Activated CD8-positive, alpha-beta memory T cell treated with anti-CD3 and anti-CD28 coated beads, Interleukin-2, amount 50 U/mL, for 4 hours (primary cell): ENCODE data around the gene IQCH.

Source experiments
- DNase-seq: peaks from one replicate; pipeline ENCODE4 v3.0.0-alpha.2; 2020

The IQCH gene

DNA sequence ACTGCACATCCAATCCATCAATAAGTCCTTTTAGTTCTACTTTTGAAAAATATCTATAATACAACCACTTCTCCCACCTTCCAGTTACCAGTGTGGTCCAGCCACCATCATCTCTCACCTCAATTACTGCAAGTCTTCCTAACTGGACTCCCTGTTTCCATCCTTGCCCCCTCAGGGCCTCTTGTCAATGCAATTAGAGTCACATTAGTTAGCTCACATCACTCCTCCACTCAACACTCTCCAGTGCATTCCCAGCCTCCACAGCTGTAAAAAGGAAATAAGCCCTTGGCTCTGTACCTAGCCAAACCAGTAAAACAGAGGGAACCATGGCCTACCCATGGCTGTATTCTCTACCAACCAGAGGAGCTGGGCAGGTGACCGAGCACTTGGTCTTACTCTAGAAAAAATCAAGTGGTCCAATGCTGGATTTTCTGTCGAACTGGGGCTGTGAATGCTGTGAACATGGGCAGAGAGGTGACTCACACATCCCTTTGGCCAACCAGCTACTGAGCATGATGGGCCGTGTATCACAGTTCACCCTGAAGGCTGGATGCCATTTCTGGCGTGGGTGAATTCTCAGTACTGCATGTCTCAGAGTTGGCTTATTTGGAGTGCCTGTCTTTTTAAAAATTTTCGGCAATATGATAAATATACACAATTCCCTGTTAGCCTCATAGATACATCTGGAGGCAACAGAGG, 203.9 kb downstream of the IQCH start:
- no peak for DNase-seq

DNA sequence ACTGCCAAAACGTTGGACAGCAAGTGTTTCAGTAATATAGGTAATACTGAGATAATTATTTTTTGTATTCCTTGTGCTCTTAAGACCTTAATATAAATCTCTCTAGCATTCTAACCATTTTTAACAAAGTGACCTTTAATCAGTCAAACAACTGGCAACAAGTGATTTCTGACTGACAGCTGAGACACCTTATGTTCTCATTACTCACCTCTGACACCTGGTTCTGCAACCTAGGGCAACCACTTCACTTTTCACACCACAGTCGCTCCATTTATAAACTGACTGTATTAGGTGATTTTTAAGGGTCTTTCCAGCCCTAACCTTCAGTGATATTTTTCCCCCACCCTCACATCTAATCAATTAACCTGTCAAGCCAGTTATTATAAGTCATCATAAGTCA, 205.9 kb downstream of the IQCH start:
- DNase-seq = no peak

DNA sequence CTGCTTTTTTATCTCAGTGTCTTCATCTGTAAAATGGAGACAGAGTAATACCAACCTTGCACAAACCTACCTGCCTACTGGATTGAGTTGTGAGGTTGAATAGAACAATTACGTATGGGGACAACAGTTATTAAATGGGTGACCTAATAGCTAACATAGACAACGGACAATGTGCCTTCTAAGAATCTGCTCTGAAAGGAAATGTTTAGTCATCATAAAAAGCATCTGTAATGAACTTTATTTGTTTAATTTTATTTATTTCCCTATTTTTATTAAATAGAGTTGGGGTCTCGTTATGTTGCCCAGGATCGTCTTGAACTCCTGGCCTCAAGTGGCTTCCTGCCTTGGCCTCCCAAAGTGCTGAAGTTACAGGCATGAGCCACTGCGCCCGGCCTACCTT, 207.1 kb downstream of the IQCH start:
- DNase-seq = no peak

DNA sequence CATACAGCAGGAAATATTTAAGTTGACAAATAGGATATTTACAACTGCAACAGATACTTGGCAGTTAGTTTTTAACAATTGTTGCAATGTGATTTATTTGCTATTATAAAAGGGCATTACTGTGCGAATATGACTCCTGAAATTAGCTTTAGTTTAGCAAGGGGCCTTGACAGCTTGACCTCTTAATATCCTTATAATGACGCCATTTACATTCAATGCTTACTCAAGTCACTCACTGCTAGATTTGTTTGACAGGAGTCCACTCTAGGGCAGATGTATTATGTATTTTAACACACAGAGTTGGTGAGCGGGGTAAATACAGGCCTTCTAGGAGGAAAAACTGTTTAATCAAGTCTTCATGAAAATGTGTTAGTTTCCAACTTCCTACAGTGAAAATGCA, 208.3 kb downstream of the IQCH start:
- DNase-seq = no peak

DNA sequence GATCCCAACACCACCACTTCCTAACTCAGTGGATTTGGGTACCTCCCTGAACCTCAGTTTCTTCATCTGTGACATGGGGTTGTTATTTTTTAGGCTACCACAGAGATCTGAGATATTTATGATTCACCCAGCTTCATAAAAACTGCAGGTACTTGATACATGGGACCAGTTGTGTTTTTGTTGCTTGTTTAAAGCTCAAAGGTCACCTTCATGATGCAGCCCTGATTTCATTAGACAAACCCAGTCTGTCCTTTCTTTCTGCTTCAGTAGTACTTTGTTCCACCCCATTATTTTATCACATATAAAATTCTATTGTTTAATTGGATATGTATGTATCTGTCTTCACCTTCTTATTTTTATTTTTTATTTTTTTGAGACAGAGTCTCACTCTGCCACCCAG, 208.9 kb downstream of the IQCH start:
- DNase-seq = no peak

DNA sequence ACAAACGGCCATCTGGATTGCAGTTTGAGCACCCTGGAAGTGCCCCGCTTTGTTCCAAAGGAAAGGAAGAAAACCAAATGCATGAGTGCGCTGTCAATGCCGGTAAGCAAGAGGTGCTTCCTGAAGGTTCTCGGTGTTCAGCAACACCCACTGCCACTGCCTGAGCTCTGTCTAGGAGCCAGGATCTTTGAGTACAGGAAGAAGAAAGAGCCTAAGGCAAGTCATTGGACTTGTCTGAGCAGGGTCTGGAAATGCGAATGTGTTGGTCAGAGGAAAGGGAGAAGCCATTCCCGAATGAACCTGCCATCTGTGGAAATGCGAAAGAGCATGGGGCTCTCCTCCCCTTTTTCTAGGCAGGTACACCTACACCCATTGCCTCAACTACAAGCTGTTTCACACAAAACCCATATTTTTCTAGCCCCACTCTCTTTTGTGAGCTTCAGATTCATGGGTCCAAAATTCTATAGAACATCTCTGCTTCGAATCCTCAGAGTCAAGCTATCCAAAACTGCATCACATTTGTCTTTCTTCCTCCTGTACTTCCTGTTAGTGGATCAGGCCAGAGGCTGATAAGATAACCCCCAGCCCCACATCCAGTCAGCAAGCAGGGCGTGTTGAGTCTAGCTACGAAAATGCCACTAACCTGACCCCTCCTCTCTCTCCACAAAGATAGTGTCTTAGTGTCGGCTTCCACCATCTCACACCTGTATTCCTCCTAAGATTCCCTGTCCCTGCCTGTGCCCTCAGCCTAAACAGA, 210.8 kb downstream of the IQCH start:
- no peak for DNase-seq

DNA sequence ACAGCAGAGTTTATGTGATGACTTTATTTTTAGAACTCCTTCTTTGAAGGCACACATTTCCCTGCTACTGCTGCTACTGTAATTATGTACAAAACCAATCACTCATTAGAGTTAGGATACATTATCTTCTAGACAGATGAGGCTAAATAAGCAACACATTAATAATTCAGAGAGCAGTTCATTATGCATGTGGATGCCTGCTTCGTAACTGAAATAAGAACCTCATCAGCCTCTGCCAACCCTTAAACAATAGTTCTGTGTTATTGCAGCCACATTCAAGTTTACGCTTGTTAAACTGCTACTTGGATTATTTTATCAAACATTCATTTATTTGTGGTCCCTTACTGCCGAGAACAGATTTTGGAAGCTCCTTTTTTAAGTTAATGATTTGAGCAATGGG, 213.8 kb downstream of the IQCH start:
- DNase-seq = no peak

DNA sequence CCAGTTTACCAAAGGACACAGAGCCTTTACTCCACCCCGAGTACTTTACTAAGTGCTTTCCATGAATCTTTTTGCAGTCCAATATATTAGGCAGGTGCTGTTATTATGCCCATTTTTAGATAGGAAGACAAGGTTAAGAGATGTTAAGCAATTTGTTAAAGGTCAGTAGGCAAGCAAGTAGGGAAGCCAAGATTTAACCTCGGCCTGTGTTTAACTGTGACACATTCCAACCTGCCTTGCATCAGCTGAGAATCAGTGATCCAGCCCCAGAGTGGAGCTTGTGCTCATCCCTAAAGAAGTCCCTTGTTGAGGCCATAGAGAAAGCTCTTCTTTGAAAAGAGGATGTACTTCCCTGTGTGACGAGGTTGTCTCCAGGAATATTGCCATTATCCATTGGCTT, 215.1 kb downstream of the IQCH start:
- no peak for DNase-seq

DNA sequence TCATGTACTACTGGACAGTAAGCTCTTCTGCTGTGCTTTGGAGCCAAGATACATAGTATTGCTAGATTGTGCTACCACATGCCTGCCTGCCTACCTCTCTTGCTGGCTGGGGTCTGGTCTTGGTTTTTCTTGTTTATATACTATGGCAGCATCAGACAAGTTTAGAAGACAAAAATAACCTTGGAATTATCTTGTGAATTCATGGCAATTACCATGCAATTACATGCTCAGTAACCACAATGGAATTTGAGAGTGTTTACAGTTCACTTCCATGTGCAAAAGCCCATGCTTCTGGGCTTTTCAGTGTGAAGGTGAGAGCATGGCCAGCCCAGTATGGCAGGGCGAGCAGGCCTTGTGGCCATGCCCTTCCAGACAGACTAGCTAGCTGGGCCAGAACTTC, 218.4 kb downstream of the IQCH start:
- DNase-seq = no peak

DNA sequence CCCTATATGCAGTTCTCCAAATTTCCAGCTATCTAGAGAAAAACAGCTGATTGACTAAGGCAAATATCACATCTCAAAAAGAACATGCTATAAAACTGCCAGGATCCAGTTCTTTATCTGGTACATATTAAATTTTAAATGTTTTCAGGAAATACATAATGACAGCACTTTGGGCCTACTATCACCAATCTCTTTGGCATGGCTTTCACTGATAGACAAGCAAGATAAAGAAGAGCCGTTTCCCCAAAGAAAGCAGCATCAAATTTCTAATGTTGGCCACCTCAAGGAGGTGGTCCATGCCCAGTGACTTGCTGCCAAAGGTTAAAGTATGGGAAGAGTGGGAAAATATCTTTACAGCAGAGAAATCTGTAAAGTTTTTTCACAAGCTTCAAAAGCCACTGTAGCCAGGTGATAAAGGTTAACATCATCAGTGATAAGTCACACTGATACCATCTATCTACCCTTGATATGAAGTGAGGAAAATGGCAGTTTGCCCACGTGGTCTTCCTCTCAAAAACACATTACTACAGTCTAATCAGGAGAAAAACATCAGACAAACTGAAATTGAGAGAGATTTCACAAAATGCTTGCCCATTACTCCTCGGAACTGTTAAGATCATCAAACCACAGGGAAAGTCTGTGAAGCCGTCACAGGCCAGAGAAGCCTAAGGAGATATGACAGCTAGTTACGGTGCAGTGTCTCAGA, 220.0 kb downstream of the IQCH start:
- no peak for DNase-seq

DNA sequence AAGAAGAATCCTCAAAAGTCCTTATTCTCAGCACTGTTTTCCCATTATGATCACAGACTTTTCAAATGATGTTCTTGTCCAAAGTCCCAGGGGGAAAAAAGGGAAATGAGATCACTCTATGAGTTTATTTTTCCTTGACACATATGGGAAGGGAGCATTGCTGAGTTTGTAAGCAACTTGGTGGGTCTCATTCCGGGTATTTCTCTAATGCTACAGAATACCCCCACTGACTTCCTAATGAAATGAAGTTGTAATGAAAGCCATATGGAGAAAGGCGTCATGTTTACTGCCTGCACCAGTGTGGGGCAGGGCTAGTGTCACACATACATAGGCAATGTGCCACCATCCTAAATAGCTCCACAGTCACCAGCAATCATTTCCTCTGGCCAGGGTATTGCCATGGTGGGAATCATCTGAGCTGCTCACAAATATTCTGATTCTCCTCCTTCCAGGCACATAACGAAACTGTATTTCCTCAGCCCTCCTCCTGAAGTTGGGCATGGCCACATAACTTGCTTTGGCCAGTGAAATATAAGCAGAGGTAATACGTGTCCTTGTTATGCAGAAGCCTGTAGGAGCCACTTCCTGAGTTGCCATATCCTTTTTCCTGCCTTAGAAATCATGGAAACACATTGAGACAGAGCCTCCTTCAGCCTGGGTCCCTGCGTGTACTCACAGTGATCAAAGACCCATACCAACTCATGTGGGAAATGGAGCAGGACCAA, 225.4 kb downstream of the IQCH start:
- no peak for DNase-seq

DNA sequence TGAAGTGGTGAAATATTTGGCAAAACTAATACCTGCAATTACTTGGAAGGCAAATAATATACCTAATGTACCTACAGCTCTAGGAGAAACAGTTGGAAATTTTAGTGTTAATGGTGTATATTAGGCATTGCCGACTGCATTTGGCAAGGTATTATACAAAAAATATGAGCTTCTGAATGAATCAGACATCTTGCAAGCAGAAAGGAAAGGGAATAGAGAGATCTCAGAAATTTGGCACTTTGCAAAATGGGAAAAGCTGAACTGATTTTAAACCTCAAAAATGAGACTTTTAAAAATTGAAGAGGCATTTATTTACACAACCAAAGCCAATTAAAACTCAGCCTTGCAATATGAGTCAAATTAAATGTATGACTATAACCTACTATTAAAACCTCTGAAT, 226.2 kb downstream of the IQCH start:
- DNase-seq = no peak

DNA sequence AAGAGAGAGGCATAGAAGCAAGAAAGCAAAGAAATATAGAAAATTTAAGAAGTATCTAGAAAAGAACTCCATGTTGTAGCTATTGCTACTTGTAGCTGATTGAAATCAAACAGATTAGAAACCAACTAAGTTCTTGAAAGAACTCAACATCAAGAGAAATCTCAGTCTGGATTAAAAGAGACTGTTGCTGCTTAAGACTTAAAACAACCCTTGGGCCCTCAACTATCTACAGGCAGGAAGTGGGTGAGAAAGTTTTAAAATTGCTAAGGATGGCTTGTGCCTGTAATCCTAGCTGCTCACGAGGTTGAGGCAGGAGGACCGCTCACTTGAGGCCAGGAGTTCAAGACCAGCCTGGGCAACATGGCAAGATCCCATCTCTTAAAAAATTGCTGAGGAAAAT, 227.1 kb downstream of the IQCH start:
- no peak for DNase-seq

DNA sequence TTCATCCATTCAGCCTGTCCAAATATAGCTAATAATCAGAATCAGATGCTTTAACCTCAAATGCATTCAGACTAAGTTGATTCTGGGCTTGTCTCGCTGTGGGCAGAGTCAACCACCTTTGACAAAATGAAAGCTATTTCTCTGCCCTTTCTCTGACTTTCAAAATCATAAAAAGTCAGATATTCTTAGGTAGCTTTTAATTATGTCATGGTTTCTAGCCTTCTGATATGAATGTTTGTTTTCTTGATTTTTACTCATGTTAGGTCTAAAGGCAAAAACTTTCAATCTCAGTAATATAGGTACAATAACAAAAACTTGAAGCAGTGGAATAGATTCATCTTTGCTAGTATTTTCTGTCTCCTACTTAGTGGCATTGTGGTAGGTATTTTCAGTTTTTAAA, 241.0 kb downstream of the IQCH start:
- DNase-seq = no peak

DNA sequence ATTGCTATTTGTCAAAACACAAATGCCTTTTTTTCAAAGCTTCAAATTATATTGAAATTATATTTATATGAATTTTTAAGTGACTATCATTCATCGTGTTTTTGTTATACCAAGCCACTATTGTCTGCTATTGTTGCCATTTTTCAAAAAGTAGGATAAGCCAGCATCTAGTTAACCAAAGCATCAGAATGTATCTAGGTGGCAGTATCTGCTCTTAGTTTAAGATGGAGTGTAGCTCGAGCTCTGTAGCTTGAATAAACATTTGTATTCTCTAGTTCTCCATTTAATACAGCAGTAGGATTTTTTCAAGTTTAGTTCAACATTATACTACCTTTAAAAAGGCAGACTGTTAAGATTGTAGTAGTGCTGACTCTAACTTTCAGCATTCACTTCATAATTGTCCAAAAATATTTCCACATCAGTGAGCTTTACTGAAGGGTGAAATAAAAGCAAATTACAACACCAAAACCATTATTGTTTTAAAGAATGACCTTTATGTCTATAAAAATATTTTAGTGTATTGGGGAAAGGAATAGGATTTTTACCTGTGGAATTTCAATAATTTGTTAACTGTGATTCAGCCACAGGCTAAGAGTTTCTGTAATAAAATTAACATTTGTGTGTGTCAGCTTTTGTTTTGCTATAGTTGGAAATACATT, 246.7 kb downstream of the IQCH start:
- DNase-seq = no peak

DNA sequence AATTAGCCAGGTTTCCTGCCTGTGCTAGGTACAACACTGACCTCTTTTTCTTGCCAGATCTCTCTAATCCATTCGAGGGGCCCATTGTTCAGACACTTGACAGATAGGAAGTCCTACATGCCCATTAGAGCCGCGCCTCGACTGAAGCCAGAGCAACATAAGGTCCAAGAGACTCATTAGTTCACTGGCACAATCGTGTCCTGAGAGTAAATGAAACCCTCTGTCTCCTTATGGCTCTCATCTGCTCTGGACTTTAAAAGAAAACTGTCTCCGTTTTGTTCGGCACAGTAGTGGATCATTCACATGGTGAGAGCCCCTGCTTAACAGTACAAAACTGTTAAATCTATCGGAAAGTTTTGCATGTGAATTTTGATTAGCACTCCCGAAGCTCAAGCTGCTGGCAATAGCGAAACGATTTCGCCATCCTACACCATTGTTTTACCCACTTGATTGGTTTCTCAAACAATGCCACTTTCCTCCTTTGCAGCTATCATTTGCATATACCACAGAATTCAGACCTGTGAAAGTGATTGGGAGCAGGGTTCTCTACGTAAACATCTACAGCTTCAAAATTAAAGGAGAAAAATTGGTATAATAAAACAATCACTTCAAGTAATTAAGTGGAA, 247.4 kb downstream of the IQCH start:
- no peak for DNase-seq

DNA sequence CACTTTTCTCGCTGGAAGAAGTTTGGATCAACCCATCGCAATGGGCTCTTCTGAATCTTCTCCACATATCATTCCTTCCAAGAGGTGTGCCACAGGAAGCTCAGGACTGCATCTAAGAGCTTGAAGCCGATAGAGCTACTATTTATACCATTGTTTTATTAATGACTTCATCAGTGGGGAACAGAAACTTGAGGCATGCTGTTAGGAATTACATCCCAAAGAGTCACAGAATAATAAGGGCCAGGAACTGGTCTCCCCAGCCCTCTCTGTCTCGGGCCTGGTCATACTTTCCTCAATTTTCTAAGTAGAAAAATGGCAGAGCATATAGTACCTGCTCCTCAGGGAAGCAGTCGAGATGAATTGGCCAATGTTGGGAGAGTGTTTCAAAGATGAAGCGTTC, 249.5 kb downstream of the IQCH start:
- DNase-seq = no peak

DNA sequence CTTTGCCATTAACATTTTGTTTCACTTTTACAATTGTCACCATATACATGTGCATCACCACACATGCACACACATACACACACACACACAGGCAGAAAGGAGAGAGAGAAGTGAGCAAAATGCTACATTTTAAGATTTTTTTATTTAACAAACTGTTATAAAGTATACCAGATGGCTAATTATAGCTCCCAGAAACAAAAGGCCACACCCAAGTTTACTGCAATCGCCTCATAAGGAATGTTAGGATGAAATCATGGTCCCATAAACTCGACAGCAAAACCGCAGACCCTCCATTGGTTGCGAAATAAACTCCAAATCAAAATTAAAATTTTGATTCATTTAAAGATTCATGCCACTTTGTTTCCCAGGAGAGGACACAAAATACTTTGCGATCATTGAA, 250.2 kb downstream of the IQCH start:
- no peak for DNase-seq

DNA sequence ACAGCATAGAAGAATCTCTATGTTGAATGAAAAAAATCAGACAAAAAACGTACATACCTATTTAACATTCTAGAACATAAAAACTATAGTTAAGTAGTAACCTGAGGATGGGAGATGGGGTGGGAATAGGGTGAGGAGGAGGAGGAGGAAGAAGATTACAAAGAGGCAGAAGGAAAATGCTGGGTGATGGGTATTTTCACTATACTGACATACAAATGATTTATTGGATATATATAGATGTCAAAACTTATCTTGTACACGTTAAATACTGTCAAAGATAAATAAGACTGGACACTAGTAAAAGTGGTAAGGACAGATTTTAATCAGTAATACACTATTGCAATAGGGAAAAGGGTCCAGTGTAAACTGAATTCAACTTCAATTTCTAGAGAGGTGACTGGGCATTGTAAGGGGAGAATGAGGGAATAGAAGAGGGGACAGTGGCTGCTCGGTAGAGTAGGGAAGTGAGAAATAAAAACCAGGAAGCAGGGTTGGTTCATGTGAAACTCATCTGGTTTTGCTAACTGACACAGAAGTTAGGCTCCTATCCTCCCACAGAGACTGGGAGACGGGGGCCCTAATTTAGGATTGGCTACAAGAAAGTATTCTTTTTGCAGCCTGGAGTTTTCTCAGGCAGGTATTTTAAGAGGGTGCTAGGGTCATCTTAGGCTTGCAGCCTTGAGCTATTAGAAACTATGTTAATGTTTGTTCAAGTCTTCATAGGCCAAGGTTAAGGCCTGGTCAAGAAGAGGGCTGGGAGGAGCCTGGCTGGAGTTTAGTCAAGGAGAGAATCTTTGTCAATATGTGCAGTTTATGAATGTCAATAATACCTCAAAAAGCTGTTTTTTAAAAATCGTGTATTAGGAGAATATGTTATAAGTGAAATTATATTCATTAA, 251.3 kb downstream of the IQCH start:
- DNase-seq = no peak

DNA sequence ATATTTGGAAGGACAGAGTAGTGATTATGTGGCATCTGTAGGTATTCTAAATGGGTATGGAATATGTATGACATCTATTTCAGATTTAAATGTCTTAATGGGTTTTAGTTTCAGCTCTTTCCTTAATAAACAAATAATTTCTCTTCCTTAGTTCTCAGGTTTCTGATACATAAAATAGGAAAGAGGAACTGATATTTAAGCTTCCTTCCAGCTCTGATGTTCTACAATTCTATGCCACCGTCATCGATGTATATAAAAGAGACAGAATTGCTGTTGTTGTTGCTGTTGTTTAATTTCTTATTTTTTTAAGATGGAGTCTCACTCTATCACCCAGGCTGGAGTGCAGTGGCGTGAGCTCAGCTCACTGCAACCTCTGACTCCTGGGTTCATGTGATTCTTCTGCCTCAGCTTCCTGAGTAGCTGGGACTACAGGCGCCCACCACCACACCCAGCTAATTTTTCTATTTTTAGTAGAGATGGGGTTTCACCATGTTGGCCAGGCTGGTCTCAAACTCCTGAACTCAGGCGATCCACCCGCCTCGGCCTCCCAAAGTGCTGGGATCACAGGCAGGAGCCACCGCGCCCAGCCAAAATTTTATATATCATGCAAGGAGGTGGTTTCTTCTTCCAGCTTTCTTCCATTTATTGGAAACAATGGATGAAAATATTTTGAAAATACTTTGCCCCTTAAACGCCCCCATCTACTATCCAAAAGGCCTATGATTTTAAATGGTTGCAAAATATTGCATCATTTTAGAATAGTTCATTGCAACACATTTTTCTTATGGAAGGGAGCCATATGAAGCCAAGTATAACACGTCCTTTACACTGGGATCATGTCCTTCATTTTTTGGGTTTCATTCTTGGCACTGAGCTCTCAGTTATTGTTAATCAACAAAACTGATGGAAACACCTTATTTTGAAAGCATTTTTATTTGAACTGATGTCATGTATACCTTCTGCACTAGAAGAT, 252.5 kb downstream of the IQCH start:
- DNase-seq = no peak
